ENCODE results near the gene DNAJC11. TPM values are rescaled to one million over a fixed set of nuclear protein-coding genes. Genes with fewer than 3 reads are reported as not detected.
"Not testable (repeated sequence)": the region's sequence is repeated elsewhere in the genome, so short reads cannot be mapped to it uniquely, and the experiment has no call there.

Gene DNAJC11
- total and polyA plus RNA-seq, 7 donors: 21.0 to 48.5 (median 33.0) TPM

- Histone ChIP-seq H3K9me3 (no peaks in the 10 kb centered on the region), H3K36me3 (peaks cover 1 to 29% (median 16%) of the 10 kb centered on the region in 4 donors), H3K4me1 (peaks cover 0 to 15% (median 13%) of the 10 kb centered on the region in 4 donors), H3K4me3 (no peak overlapping the region), H3K27ac (peak overlapping the region in 2 of 4 donors; percentile 28 to 31), H3K27me3 (no peaks in the 10 kb centered on the region)
- intact Hi-C loops (cut with DNase I): no loop called here
- TF ChIP-seq POLR2A (IDR thresholded peaks at IDR 0.05) (no peak), CTCF (IDR thresholded peaks at IDR 0.05) (no peak), POLR2AphosphoS5 (IDR thresholded peaks at IDR 0.05) (peak in 2 of 4 donors; percentile 25 to 29), EP300 (IDR thresholded peaks at IDR 0.05) (no peak)
- WGBS, 2 donors: 90 to 93% methylated on average over 2 of the region's 2 CpGs
- DNase-seq: no peak
Measured at GRCh38 chr1:6672558-6672957, 29.1 kb downstream of the DNAJC11 start.

GRCh38 chr1:6668503-6668902 lies 33.1 kb downstream of the DNAJC11 start:
- 97% methylated on average over 9 of the region's 9 CpGs for WGBS, 2 donors
- TF ChIP-seq CTCF (IDR thresholded peaks at IDR 0.05) (no peak), POLR2AphosphoS5 (IDR thresholded peaks at IDR 0.05) (no peak), POLR2A (IDR thresholded peaks at IDR 0.05) (no peak), EP300 (IDR thresholded peaks at IDR 0.05) (no peak)
- no peak overlapping the region for H3K27ac ChIP-seq
- H3K4me1 ChIP-seq: peaks cover 0 to 15% (median 13%) of the 10 kb centered on the region in 4 donors
- H3K36me3 ChIP-seq: peaks cover 11 to 31% (median 12%) of the 10 kb centered on the region in 4 donors
- no peaks in the 10 kb centered on the region for H3K27me3 ChIP-seq
- intact Hi-C loops (cut with DNase I): no loop called here
- no peak for DNase-seq
- H3K9me3 ChIP-seq: no peaks in the 10 kb centered on the region
- H3K4me3 ChIP-seq: no peak overlapping the region

DNA sequence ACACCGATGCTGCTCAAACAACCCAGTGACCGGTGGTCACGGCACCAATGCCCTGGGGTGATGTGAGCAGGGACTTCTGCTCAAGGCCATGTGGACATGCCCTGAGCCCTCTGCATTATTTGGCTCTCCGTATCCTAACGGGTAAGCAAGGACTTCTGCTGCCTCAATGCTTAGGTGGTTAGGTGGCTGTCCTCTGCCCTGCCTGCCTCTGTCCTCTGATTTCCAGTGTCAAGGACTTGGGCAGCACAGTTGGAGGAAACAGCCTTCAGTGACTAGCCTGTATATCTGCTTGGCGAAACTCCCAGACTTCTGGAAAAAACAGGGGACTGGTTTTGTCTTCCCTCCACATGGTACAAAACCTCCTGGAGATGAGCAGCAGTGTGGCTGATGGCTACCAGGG lies 34.5 kb downstream of the DNAJC11 start:
- no peaks in the 10 kb centered on the region for H3K9me3 ChIP-seq
- H3K4me3 ChIP-seq: no peak overlapping the region
- no peaks in the 10 kb centered on the region for H3K27me3 ChIP-seq
- H3K27ac ChIP-seq: no peak overlapping the region
- peaks cover 11 to 31% (median 12%) of the 10 kb centered on the region in 4 donors for H3K36me3 ChIP-seq
- DNase-seq: no peak
- no peak for TF ChIP-seq CTCF (IDR thresholded peaks at IDR 0.05)
- TF ChIP-seq POLR2A (IDR thresholded peaks at IDR 0.05): no peak
- TF ChIP-seq EP300 (IDR thresholded peaks at IDR 0.05): no peak
- no peak for TF ChIP-seq POLR2AphosphoS5 (IDR thresholded peaks at IDR 0.05)
- intact Hi-C loops (cut with DNase I): no loop called here
- peaks cover 0 to 7% (median 5%) of the 10 kb centered on the region in 4 donors for H3K4me1 ChIP-seq
- WGBS, 2 donors: 95 to 98% methylated on average over 6 of the region's 6 CpGs

DNA sequence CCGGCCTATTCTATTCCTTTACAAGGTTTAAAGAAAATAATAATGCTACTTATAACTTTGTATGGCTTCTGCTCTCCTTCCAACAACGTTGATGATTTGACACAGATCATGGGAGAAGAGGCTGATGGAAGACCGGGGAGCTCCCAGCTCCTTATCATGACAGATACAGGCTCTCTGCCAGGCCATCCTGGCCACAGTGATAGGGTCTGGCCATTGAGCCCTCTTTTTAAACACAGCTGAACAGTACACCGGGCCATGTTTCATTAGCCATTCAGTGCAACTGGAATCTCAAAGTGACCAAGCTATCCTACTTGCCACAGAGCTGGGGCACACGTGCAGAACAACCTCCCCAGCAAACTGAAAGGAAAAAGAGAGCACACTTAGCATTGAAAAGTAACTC lies 34.9 kb downstream of the DNAJC11 start:
- H3K27me3 ChIP-seq: no peaks in the 10 kb centered on the region
- intact Hi-C loops (cut with DNase I): no loop called here
- no peaks in the 10 kb centered on the region for H3K9me3 ChIP-seq
- no peak overlapping the region for H3K27ac ChIP-seq
- TF ChIP-seq EP300 (IDR thresholded peaks at IDR 0.05) (no peak), POLR2AphosphoS5 (IDR thresholded peaks at IDR 0.05) (no peak), POLR2A (IDR thresholded peaks at IDR 0.05) (no peak), CTCF (IDR thresholded peaks at IDR 0.05) (no peak)
- 87 to 95% methylated on average over 5 of the region's 5 CpGs for WGBS, 2 donors
- no peak for DNase-seq
- H3K36me3 ChIP-seq: peaks cover 11 to 31% (median 12%) of the 10 kb centered on the region in 4 donors
- peaks cover 0 to 3% (median under 1%) of the 10 kb centered on the region in 4 donors for H3K4me1 ChIP-seq
- H3K4me3 ChIP-seq: no peak overlapping the region

DNA sequence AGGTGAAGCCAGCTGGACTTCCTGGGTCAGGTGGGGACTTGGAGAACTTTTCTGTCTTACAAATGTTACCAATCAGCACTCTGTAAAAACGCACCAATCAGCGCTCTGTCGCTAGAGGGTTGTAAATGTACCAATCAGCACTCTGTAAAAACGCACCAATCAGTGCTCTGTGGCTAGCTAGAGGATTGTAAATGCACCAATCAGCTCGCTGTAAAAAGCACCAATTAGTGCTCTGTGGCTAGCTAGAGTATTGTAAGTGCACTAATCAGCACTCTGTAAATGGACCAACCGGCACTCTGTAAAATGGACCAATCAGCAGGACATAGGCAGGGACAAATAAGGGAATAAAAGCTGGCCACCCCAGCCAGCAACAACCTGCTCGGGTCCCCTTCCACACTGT lies 39.1 kb downstream of the DNAJC11 start:
- not testable (repeated sequence) for DNase-seq

More for the DNA sequence above, 39.1 kb downstream of the DNAJC11 start:
- intact Hi-C loops (cut with DNase I); H3K27me3 ChIP-seq; H3K4me1 ChIP-seq; H3K9me3 ChIP-seq; H3K27ac ChIP-seq; H3K4me3 ChIP-seq: not testable (repeated sequence)
- 98% methylated on average over 7 of the region's 7 CpGs for WGBS, 2 donors
- H3K36me3 ChIP-seq: peaks cover 9 to 28% (median 11%) of the 10 kb centered on the region in 4 donors
